Skeletal muscle satellite cell (primary cell): ENCODE measurements around the gene LRRC37B. TPM values are rescaled to one million over a fixed set of nuclear protein-coding genes. Genes with fewer than 3 reads are reported as not detected.

ENCODE experiments used
- H3K27me3 ChIP-seq: 2 replicates; pipeline ENCODE4 v1.7.0; 2013; ENCODE audit warnings: low read length; ENCODE audit not compliant: control insufficient read depth, insufficient read depth
- H3K36me3 ChIP-seq: 2 replicates; pipeline ENCODE4 v1.7.0; 2013; ENCODE audit warnings: mild to moderate bottlenecking, control low read depth, low read length; ENCODE audit not compliant: insufficient read depth
- H3K4me1 ChIP-seq: 2 replicates; pipeline ENCODE4 v1.7.0; 2013; ENCODE audit warnings: low read length; ENCODE audit not compliant: control insufficient read depth, insufficient read depth
- H3K4me2 ChIP-seq: 2 replicates; pipeline ENCODE4 v1.7.0; 2013; ENCODE audit warnings: mild to moderate bottlenecking, low read length
- H3K4me3 ChIP-seq: 2 replicates; pipeline ENCODE4 v1.7.0; 2013; ENCODE audit warnings: low read length
- H3K9ac ChIP-seq: 2 replicates; pipeline ENCODE4 v1.7.0; 2013; ENCODE audit warnings: mild to moderate bottlenecking, low read depth, low read length, moderate library complexity
- H3K9me3 ChIP-seq: replicated peaks from 2 replicates; pipeline ENCODE4 v1.7.0; 2013; ENCODE audit warnings: mild to moderate bottlenecking, control low read depth, low read length
- small RNA-seq: library from RNA; depleted of rRNA; stranded (forward); fragments of <200 nt; gene quantifications from one replicate; pipeline ENCODE3, GENCODE V24; 2012

LRRC37B gene

GRCh38 chr17:32102172-32102571 lies 95.0 kb downstream of the LRRC37B start:
- no peak overlapping the region for H3K4me3 ChIP-seq
- H3K4me2 ChIP-seq = no peak overlapping the region
- no peaks in the 10 kb centered on the region for H3K9me3 ChIP-seq
- peaks cover 13% of the 10 kb centered on the region for H3K27me3 ChIP-seq
- H3K9ac ChIP-seq = no peak overlapping the region
- peaks cover 3% of the 10 kb centered on the region for H3K4me1 ChIP-seq
- H3K36me3 ChIP-seq = no peaks in the 10 kb centered on the region

DNA sequence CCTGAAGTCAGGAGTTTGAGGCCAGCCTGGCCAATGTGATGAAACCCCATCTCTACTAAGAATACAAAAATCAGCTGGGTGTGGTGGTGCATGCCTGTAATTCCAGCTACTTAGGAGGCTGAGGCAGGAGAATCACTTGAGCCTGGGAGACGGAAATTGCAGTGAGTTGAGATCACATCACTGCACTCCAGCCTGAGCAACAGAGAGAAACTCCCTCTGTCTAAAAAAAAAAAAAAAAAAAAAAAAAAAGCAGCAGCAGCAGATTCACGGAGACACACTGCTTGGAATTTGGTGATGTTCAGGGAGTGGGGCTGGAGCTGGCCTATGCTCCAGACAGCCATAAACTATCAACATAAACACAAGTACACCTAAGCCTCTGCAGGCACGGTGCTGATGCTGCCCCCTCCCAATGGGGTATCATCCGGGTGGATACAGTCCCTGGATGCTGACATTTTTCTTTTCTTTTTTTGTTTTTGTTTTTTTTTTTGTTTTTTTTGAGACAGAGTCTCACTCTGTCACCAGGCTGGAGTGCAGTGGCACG lies 95.5 kb downstream of the LRRC37B start:
- Histone ChIP-seq H3K9me3 (no peaks in the 10 kb centered on the region), H3K4me2 (no peak overlapping the region), H3K27me3 (peaks cover 13% of the 10 kb centered on the region), H3K4me3 (no peak overlapping the region), H3K9ac (no peak overlapping the region), H3K4me1 (peaks cover 3% of the 10 kb centered on the region), H3K36me3 (no peaks in the 10 kb centered on the region)

Small RNA genes within 50 kb of the gene (small RNA-seq; reads per million reads assigned to genes)
- gene AC090616.4 (not detected), gene RNA5SP437 (not detected)
